ENCODE measurements around the gene TAF1A.

TAF1A gene

GRCh38 chr1:222589462-222590302, at the start of gene TAF1A:
Gene TAF1A, minus strand, starts transcription at chr1:222589933.
- Histone ChIP-seq H3K27ac (ENCODE audit: low read depth, low read length) (peak within 1 kb of the TSS; percentile 51), H3K4me3 (ENCODE audit: low read depth, low read length) (peak within 1 kb of the TSS; percentile 91), H3K4me1 (ENCODE audit: control insufficient read depth, insufficient read depth, low read length, unreplicated experiment) (peaks cover 13% of the 10 kb centered on the region)

DNA sequence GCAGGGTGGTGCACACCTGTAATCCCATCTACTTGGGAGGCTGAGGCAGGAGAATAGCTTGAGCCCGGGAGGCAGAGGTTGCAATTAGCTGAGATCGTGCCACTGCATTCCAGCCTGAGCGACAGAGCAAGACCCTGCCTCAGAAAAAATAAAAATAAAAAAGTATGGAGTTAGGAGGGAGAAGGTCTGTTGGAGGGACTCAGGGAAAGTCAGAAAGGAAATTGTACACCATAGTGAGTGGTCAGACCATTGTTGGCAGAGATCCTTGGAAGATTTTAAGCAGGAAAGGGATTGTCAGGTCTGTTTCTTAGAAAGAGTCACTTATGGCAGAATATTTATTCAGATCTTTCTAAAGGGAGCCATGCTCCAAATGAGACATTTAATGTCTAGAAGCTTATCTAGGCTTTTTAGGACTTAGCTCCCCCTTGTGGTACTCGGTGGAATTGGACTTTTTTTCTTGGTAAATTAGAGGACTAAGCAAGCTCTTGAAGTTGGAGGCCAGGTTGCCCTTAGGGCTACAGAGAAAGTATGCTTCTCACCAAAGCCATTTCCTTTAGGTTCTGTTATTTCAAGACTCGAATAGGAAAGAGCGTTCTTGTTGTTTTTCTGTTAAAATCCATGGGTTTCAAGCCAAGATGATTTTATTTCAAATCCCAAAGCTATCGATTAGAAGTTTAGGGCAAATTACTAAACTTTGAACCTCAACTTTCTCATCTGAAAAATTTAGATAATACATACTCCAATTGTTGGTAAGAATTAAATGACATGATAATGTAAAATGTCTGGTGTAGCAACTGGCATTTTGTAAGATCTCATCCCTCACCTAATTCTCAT, 44.7 kb upstream of the TAF1A start:
- Histone ChIP-seq H3K27ac (ENCODE audit: low read depth, low read length) (no peak overlapping the region), H2AFZ (ENCODE audit: low read length, unreplicated experiment) (no peak overlapping the region), H3K4me1 (ENCODE audit: control insufficient read depth, insufficient read depth, low read length, unreplicated experiment) (peaks cover 10% of the 10 kb centered on the region), H3K36me3 (ENCODE audit: insufficient read depth, low read length) (peaks cover 6% of the 10 kb centered on the region; the same call in 1 of the 2 replicates), H3K79me2 (ENCODE audit: control insufficient read depth, insufficient read depth, low read length, unreplicated experiment) (no peaks in the 10 kb centered on the region), H3K4me3 (ENCODE audit: low read depth, low read length) (no peak overlapping the region), H3K27me3 (ENCODE audit: insufficient read depth, low read length) (no peaks in the 10 kb centered on the region)

More at GRCh38 chr1:222589462-222590302, at the start of gene TAF1A:
- Histone ChIP-seq H3K27me3 (ENCODE audit: insufficient read depth, low read length) (no peaks in the 10 kb centered on the region), H2AFZ (ENCODE audit: low read length, unreplicated experiment) (peak within 1 kb of the TSS; percentile 94), H3K79me2 (ENCODE audit: control insufficient read depth, insufficient read depth, low read length, unreplicated experiment) (peaks cover 37% of the 10 kb centered on the region), H3K36me3 (ENCODE audit: insufficient read depth, low read length) (no peaks in the 10 kb centered on the region)

GRCh38 chr1:222632749-222633148, 43.0 kb upstream of the TAF1A start:
- Histone ChIP-seq H3K4me3 (ENCODE audit: low read depth, low read length) (no peak overlapping the region), H3K27me3 (ENCODE audit: insufficient read depth, low read length) (no peaks in the 10 kb centered on the region), H3K27ac (ENCODE audit: low read depth, low read length) (no peak overlapping the region), H3K36me3 (ENCODE audit: insufficient read depth, low read length) (peaks cover 12% of the 10 kb centered on the region; the same call in 1 of the 2 replicates), H2AFZ (ENCODE audit: low read length, unreplicated experiment) (no peak overlapping the region), H3K4me1 (ENCODE audit: control insufficient read depth, insufficient read depth, low read length, unreplicated experiment) (peaks cover 14% of the 10 kb centered on the region), H3K79me2 (ENCODE audit: control insufficient read depth, insufficient read depth, low read length, unreplicated experiment) (no peaks in the 10 kb centered on the region)

DNA sequence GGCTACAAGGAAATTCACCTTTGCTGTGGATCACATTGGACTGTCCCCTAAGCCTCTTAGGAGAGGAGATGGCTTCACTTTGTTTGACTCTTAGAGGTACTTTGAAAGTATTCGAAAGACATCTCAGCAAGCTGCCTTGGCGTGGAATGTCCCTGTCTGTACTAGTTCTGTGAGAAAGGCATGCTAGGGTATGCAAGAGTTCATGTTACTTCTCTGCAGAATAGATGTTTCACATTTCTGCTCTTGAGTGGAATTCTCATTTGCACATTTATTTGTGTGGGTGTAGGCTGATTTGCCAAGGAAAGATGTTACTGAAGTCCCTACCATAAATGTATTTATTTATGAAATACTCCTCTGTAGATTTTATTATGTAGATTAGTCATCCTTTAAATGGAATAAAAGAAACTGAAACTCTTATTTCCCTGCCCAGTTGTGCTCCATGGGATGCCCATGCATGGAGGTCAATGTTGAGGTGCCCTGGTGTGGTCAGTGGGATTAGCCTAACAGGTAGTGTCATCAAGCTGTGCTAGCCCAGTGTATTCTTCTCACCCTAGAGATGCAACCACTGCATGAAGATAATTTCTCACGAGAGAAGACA, 42.0 kb upstream of the TAF1A start:
- peaks cover 13% of the 10 kb centered on the region; the same call in 1 of the 2 replicates for H3K36me3 ChIP-seq (ENCODE audit: insufficient read depth, low read length)
- H3K4me3 ChIP-seq (ENCODE audit: low read depth, low read length), result no peak overlapping the region
- no peaks in the 10 kb centered on the region for H3K79me2 ChIP-seq (ENCODE audit: control insufficient read depth, insufficient read depth, low read length, unreplicated experiment)
- no peaks in the 10 kb centered on the region for H3K27me3 ChIP-seq (ENCODE audit: insufficient read depth, low read length)
- H3K27ac ChIP-seq (ENCODE audit: low read depth, low read length), result no peak overlapping the region
- H3K4me1 ChIP-seq (ENCODE audit: control insufficient read depth, insufficient read depth, low read length, unreplicated experiment), result peaks cover 25% of the 10 kb centered on the region
- no peak overlapping the region for H2AFZ ChIP-seq (ENCODE audit: low read length, unreplicated experiment)

- Histone ChIP-seq H3K79me2 (ENCODE audit: control insufficient read depth, insufficient read depth, low read length, unreplicated experiment) (no peaks in the 10 kb centered on the region), H3K4me3 (ENCODE audit: low read depth, low read length) (no peak overlapping the region), H2AFZ (ENCODE audit: low read length, unreplicated experiment) (no peak overlapping the region), H3K36me3 (ENCODE audit: insufficient read depth, low read length) (peaks cover 13% of the 10 kb centered on the region; the same call in 1 of the 2 replicates), H3K27me3 (ENCODE audit: insufficient read depth, low read length) (no peaks in the 10 kb centered on the region), H3K27ac (ENCODE audit: low read depth, low read length) (no peak overlapping the region), H3K4me1 (ENCODE audit: control insufficient read depth, insufficient read depth, low read length, unreplicated experiment) (peaks cover 30% of the 10 kb centered on the region)
Measured at GRCh38 chr1:222629921-222630535, 40.3 kb upstream of the TAF1A start.

DNA sequence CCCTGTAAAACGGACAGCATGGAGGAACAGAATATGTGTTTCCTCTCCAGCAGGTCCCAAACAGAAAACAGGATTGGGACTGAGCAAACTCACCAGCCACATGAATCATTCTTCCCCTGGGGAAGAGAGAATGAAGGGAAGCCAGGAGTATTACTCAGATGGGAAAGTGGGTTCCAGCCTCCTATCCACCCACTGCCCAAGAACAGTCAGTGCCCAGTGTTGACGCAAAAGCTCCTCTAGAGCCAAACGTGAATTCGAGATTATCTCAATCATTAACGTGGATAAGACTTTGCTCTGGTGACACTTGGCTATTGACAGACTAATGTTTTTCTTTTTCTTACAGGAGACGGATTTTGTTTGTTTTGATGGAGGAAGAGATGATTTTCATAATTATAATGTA, 37.5 kb upstream of the TAF1A start:
- Histone ChIP-seq H3K27ac (ENCODE audit: low read depth, low read length) (peak overlapping the region; percentile 90), H3K36me3 (ENCODE audit: insufficient read depth, low read length) (peaks cover 14% of the 10 kb centered on the region), H3K4me1 (ENCODE audit: control insufficient read depth, insufficient read depth, low read length, unreplicated experiment) (peaks cover 30% of the 10 kb centered on the region), H3K79me2 (ENCODE audit: control insufficient read depth, insufficient read depth, low read length, unreplicated experiment) (no peaks in the 10 kb centered on the region), H3K27me3 (ENCODE audit: insufficient read depth, low read length) (no peaks in the 10 kb centered on the region), H3K4me3 (ENCODE audit: low read depth, low read length) (peak overlapping the region; percentile 26; the same call in 1 of the 2 replicates), H2AFZ (ENCODE audit: low read length, unreplicated experiment) (peak overlapping the region; percentile 14)

DNA sequence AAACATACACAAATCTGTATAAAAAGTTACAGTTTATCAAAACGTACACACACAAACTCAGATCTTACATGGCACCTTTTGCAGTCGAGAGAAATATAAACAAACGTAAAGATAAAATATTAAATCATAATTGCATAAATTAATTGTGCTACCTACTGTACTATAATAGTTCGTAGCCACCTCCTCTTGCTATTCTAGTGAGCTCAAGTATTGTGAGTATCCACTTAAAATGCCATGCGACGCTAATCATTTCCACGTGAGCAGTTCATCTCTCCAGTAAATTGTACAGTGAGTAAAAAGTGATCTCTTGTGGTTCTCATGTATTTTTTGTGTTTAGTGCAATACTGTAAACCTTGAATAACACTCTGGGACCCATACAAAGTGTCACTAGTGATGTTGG, 34.5 kb upstream of the TAF1A start:
- no peak overlapping the region for H2AFZ ChIP-seq (ENCODE audit: low read length, unreplicated experiment)
- peaks cover 22% of the 10 kb centered on the region for H3K79me2 ChIP-seq (ENCODE audit: control insufficient read depth, insufficient read depth, low read length, unreplicated experiment)
- H3K4me1 ChIP-seq (ENCODE audit: control insufficient read depth, insufficient read depth, low read length, unreplicated experiment), result peaks cover 20% of the 10 kb centered on the region
- H3K27ac ChIP-seq (ENCODE audit: low read depth, low read length), result no peak overlapping the region
- peaks cover 14% of the 10 kb centered on the region for H3K36me3 ChIP-seq (ENCODE audit: insufficient read depth, low read length)
- no peak overlapping the region for H3K4me3 ChIP-seq (ENCODE audit: low read depth, low read length)
- no peaks in the 10 kb centered on the region for H3K27me3 ChIP-seq (ENCODE audit: insufficient read depth, low read length)

DNA sequence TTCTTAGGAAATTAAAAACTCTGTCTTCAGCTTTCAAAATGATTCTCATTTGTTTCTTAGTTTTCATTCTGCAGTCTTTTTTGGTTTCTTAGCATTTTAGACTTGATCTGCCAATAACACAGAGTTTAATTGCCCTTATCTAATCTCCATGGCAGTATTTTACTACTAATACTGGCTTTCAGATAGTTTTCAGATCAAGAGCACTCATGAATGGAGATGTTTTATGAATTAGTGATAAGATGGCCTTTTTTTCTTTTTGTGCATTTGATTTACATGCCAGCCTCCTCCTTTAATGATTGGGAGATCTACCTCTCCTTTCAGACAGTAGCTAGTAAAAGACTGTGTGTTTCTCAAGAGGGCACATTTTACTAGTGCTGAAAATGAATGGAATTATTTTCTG, 33.7 kb upstream of the TAF1A start:
- Histone ChIP-seq H3K4me1 (ENCODE audit: control insufficient read depth, insufficient read depth, low read length, unreplicated experiment) (peaks cover 20% of the 10 kb centered on the region), H3K4me3 (ENCODE audit: low read depth, low read length) (no peak overlapping the region), H2AFZ (ENCODE audit: low read length, unreplicated experiment) (no peak overlapping the region), H3K27me3 (ENCODE audit: insufficient read depth, low read length) (no peaks in the 10 kb centered on the region), H3K27ac (ENCODE audit: low read depth, low read length) (no peak overlapping the region), H3K36me3 (ENCODE audit: insufficient read depth, low read length) (peaks cover 7% of the 10 kb centered on the region), H3K79me2 (ENCODE audit: control insufficient read depth, insufficient read depth, low read length, unreplicated experiment) (peaks cover 29% of the 10 kb centered on the region)

DNA sequence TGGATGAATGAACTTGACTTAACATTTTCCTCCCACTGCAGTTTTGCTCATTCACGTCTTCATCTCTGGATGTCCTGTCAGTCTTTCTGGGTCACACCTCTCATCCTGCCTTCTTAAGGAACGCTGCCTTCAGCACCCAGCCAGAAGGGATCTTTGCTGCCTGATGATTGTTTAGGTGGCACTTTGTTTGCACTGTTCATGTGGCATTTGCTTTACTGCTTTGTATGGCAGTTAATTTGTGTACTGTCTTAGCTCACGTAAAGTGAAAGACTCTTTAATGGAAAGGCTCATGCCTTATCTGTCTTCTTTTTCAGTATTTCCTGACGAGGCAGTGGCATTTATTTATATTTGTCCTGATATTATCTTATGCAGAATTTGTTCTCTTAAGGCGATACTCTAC, 33.0 kb upstream of the TAF1A start:
- no peak overlapping the region for H2AFZ ChIP-seq (ENCODE audit: low read length, unreplicated experiment)
- no peak overlapping the region for H3K4me3 ChIP-seq (ENCODE audit: low read depth, low read length)
- H3K27ac ChIP-seq (ENCODE audit: low read depth, low read length), result no peak overlapping the region
- peaks cover 4% of the 10 kb centered on the region for H3K36me3 ChIP-seq (ENCODE audit: insufficient read depth, low read length)
- H3K27me3 ChIP-seq (ENCODE audit: insufficient read depth, low read length), result no peaks in the 10 kb centered on the region
- H3K4me1 ChIP-seq (ENCODE audit: control insufficient read depth, insufficient read depth, low read length, unreplicated experiment), result peaks cover 16% of the 10 kb centered on the region
- H3K79me2 ChIP-seq (ENCODE audit: control insufficient read depth, insufficient read depth, low read length, unreplicated experiment), result peaks cover 34% of the 10 kb centered on the region

DNA sequence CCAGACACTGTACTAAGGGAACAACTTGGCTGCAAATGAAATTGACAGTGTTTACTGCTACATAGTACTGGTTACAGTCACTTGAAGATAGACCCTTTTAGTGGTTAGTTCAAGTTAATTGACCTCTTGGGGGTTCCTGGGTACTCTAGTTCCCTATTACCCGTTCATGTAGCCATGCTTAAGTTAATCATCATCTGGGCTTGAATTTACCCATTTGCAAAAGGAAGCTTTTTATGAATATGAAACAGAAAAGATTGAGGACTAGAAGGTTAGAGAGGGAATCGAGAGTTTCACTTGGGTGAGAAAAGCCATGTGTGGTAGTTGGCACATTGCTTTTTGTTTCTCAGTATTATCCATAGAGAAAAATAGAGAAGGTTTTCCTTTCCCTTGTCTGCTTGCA, 30.8 kb upstream of the TAF1A start:
- Histone ChIP-seq H3K79me2 (ENCODE audit: control insufficient read depth, insufficient read depth, low read length, unreplicated experiment) (peaks cover 34% of the 10 kb centered on the region), H3K27me3 (ENCODE audit: insufficient read depth, low read length) (no peaks in the 10 kb centered on the region), H3K36me3 (ENCODE audit: insufficient read depth, low read length) (peaks cover 3% of the 10 kb centered on the region), H3K27ac (ENCODE audit: low read depth, low read length) (no peak overlapping the region), H2AFZ (ENCODE audit: low read length, unreplicated experiment) (no peak overlapping the region), H3K4me1 (ENCODE audit: control insufficient read depth, insufficient read depth, low read length, unreplicated experiment) (peaks cover 6% of the 10 kb centered on the region), H3K4me3 (ENCODE audit: low read depth, low read length) (no peak overlapping the region)
